Aorta (tissue), 5 donors: ENCODE data around the gene PDE4D. TPM values are rescaled to one million over a fixed set of nuclear protein-coding genes. Genes with fewer than 3 reads are reported as not detected.

Experiments used
- ATAC-seq: fragments of 200-7000 bp; cut with Tn5 transposase; one replicate; pipeline ENCODE4 v1.9.1; 2022; ENCODE audit warnings: moderate library complexity; ENCODE audit not compliant: low FRiP score
- DNase-seq, 2 donors: peaks; one replicate each; pipeline ENCODE4 v3.0.0-alpha.2; 2020
- H3K27ac ChIP-seq, 2 donors: one replicate each; pipeline ENCODE4 v1.5.1; 2013; ENCODE audit warnings: low read length in 2 of 2, mild to moderate bottlenecking in 2 of 2, moderate library complexity in 2 of 2, control low read depth in 1 of 2, inconsistent platforms in 1 of 2, low read depth in 1 of 2
- H3K27me3 ChIP-seq, 2 donors: one replicate each; pipeline ENCODE4 v1.6.1; 2013; ENCODE audit warnings: control low read depth in 1 of 2, low read length in 1 of 2, mild to moderate bottlenecking in 1 of 2, moderate library complexity in 1 of 2; ENCODE audit not compliant: insufficient read depth in 2 of 2, control insufficient read depth in 1 of 2
- H3K36me3 ChIP-seq, 2 donors: one replicate each; pipeline ENCODE4 v1.6.1; 2013; ENCODE audit warnings: control low read depth in 1 of 2, low read length in 1 of 2, mild to moderate bottlenecking in 1 of 2; ENCODE audit not compliant: insufficient read depth in 2 of 2, control insufficient read depth in 1 of 2
- H3K4me1 ChIP-seq, 2 donors: one replicate each; pipeline ENCODE4 v1.6.1; 2013; ENCODE audit warnings: low read length in 2 of 2, control low read depth in 1 of 2, mild to moderate bottlenecking in 1 of 2, moderate library complexity in 1 of 2; ENCODE audit not compliant: insufficient read depth in 2 of 2, control insufficient read depth in 1 of 2
- H3K4me3 ChIP-seq, 2 donors: one replicate each; pipeline ENCODE4 v1.5.1; 2013; ENCODE audit warnings: low read length in 2 of 2, control low read depth in 1 of 2, mild to moderate bottlenecking in 1 of 2
- H3K9me3 ChIP-seq: one replicate; pipeline ENCODE4 v1.6.1; 2013; ENCODE audit warnings: mild to moderate bottlenecking, low read length; ENCODE audit not compliant: control insufficient read depth
- WGBS, 2 donors: extraction: QIAGEN DNeasy Blood & Tissue Kit; methylation state at CpG; one replicate each; pipeline ENCODE4 v1.1.7; 2013; 5-methylcytosine and 5-hydroxymethylcytosine counted together
- intact Hi-C, 2 donors: fragments of 100-400 bp; cut with DNase I; formaldehyde crosslinking; loops; one replicate each; pipeline versions ENCODE4 v1.14.2 to v1.15.0; 2022
- polyA plus RNA-seq, 2 donors: library from polyadenylated mRNA; stranded (reverse); fragments of 200-250 nt; gene quantifications; one replicate each; pipeline ENCODE4 v1.2.3, GENCODE V29; 2013
- total RNA-seq, 2 donors: library from RNA; stranded (reverse); fragmentation: NEBNext Ultra II Directional; extraction: Animal tissue kit (Norgen Biotek cat#: 25700); gene quantifications; one replicate each; pipeline ENCODE4 v1.2.1, GENCODE V29; 2021
- donor health status: healthy with polysubstance abuse.
- donor health status: Bipolar disorder and iron deficiency.
- donor health status: DM: no; HTN: no; CAD: no.
- donor health status: DM: no; HTN: no; CAD: no.
- donor health status: DM: yes; HTN: yes; CAD: no.

The PDE4D gene
- total and polyA plus RNA-seq, 4 donors, result 2.4 to 112 (median 33.3) TPM

DNA sequence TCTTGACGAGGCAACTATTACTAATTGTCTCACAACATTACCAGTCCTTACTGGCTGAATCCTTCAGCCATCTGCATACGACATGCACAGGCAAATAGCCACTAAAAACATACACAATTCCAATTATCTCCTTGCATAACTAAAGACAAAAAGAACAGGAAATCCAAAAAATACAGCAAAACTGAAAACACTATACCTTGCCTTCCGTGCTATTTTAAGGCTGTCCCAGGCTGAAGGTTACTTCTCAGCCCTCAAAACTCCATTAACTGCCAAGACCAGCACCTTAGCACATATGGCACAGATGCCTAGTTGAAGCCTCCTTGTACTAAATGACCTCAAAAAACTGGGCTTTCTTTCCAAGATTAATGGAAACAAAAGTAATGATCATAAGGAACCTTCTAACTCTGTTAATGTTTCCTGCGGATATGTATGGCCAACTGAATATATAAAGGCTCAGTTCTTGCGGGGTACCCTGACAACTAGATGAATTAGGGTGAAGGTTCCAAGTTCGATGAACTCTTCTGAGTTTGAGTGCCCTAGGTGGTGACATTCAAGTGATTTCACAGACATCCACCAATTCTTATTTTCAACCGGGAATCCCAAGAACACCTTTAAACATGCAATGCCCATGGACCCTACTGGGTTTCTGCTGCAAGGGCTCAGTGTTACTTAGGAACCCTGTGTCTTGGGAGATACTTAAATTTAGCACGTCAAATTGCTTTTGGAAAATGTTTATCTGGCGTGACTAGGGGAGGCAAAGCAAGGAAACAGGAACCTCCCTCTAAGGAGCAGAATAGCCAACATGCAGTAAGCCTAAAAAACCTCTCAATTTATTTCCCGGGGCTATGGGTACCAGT, 855.4 kb downstream of the PDE4D start:
- Histone ChIP-seq H3K36me3 (no peaks in the 10 kb centered on the region), H3K9me3 (no peaks in the 10 kb centered on the region), H3K27me3 (no peaks in the 10 kb centered on the region), H3K27ac (no peak overlapping the region), H3K4me1 (peaks cover 0 to 5% of the 10 kb centered on the region in 2 donors), H3K4me3 (peak overlapping the region; percentile 1 to 65)
- WGBS, 2 donors, result 53 to 60% methylated on average over 10 of the region's 10 CpGs
- DNase-seq (no peak), ATAC-seq (no peak)
- intact Hi-C loops, result loop anchor here (10.0 kb wide), 2 partner anchors 97 to 137 kb away; no protein-coding TSS in a partner anchor

DNA sequence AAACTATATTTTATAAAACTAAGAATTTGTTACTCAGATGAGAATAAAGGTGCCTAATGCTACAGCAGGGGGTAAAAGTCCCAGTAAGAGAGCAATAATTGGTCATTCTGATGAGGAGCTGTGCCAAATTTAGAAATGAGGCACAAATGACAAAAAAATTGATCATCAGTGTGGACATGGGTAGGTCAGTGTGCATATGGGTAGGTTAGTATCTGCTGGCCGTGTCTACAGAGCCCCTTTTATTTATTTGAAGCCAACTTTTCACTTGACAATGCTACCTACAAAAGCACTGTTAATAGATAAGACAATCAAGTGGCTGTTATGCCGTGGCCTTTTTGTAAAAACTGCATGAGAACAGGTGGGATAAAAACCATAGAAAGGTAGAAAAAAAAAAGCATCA, 856.1 kb downstream of the PDE4D start:
- no peak for DNase-seq
- H3K27ac ChIP-seq, result no peak overlapping the region
- no peaks in the 10 kb centered on the region for H3K9me3 ChIP-seq
- no peak for ATAC-seq
- H3K4me3 ChIP-seq, result peak overlapping the region in 1 of 2 donors; percentile 65
- H3K4me1 ChIP-seq, result peaks cover 0 to 5% of the 10 kb centered on the region in 2 donors
- intact Hi-C loops, result loop anchor here (10.0 kb wide), 2 partner anchors 97 to 137 kb away; no protein-coding TSS in a partner anchor
- no peaks in the 10 kb centered on the region for H3K27me3 ChIP-seq
- no peaks in the 10 kb centered on the region for H3K36me3 ChIP-seq
- WGBS, 2 donors, result 91 to 93% methylated on average over 2 of the region's 2 CpGs

DNA sequence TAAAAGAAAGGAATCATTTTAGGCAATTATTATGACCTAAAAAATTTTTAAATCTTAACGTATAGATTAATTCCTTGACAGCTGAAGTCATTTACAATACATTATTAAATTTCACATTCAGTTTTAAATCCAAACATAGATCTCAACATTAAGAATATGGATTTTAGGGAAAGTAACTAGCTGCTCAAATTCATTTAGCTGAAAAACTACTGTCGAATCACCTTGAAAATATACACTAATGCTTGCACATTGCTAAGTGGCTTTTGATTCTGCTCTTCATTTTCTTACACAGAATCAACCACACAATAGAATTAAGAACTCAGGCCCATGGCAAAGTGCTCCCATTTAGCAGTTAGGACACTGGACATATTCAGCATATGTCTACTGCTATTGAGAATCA, 856.5 kb downstream of the PDE4D start:
- Histone ChIP-seq H3K4me3 (no peak overlapping the region), H3K36me3 (no peaks in the 10 kb centered on the region), H3K4me1 (peaks cover 0 to 5% of the 10 kb centered on the region in 2 donors), H3K9me3 (no peaks in the 10 kb centered on the region), H3K27ac (no peak overlapping the region), H3K27me3 (no peaks in the 10 kb centered on the region)
- intact Hi-C loops, result loop anchor here (10.0 kb wide), 2 partner anchors 98 to 138 kb away; no protein-coding TSS in a partner anchor
- WGBS, 2 donors, result 83 to 94% methylated on average over 2 of the region's 2 CpGs
- no peak for ATAC-seq
- DNase-seq, result no peak

DNA sequence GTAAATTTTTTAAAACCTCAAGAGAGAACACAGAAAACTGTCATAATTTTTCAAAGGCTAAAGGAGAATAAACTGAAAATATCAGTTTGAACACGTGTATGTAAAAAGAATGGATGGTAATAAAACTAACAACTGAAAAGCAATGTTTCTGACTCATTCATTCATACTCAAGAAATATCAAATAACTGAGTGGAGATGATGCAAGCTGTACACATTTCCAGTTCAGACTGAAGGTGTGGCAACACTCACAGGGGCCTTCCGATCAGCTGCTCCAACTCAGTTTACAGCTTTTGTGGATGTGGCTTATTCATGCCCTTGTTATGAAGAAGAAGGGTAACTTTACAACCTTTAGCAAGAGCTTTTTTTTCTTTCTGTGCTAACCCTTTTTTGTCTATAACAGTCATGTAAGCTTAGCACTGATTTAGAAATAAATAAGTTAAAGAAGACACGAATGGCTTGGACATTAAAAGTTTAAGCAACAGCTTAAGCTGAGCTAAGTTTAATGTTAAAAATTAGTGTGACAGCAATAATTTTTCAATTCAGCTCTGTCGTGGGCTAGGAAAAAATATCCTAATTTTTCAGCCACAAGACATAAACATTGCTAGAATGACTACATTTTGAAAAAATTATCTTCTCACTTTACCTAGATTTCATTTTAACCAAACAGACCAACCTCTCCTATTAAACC, 857.1 kb downstream of the PDE4D start:
- Histone ChIP-seq H3K4me1 (peaks cover 0 to 5% of the 10 kb centered on the region in 2 donors), H3K36me3 (no peaks in the 10 kb centered on the region), H3K27ac (no peak overlapping the region), H3K9me3 (no peaks in the 10 kb centered on the region), H3K4me3 (no peak overlapping the region), H3K27me3 (no peaks in the 10 kb centered on the region)
- intact Hi-C loops, result loop anchor here (10.0 kb wide), 2 partner anchors 98 to 138 kb away; no protein-coding TSS in a partner anchor
- DNase-seq (peak in 1 of 2 donors; percentile 43), ATAC-seq (peak; percentile 31)
- whole genome bisulfite sequencing, 2 donors, result 73 to 75% methylated on average over 4 of the region's 4 CpGs

DNA sequence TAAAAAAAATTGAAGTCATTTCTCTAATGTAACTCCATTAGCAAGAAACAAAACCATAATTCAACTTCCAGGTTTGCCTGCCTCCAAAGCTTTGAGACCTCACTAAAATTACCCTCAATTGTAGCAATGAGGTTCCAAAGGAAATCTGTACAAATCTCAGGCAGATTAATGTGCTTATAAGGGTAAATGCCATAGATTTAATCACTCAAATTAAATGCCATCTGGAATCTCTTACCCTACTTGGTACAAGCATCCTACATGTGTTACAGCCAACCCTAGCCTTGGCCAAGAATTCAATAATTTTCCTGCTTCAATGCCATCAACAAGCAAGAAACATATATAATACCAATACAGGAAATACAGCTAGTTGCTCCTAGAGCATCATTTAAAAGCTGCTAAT, 857.8 kb downstream of the PDE4D start:
- no peak for ATAC-seq
- H3K27me3 ChIP-seq, result no peaks in the 10 kb centered on the region
- H3K27ac ChIP-seq, result no peak overlapping the region
- DNase-seq, result no peak
- intact Hi-C loops, result loop anchor here (10.0 kb wide), 2 partner anchors 99 to 139 kb away; no protein-coding TSS in a partner anchor
- H3K4me3 ChIP-seq, result no peak overlapping the region
- H3K36me3 ChIP-seq, result no peaks in the 10 kb centered on the region
- H3K4me1 ChIP-seq, result peaks cover 0 to 5% of the 10 kb centered on the region in 2 donors
- H3K9me3 ChIP-seq, result no peaks in the 10 kb centered on the region

DNA sequence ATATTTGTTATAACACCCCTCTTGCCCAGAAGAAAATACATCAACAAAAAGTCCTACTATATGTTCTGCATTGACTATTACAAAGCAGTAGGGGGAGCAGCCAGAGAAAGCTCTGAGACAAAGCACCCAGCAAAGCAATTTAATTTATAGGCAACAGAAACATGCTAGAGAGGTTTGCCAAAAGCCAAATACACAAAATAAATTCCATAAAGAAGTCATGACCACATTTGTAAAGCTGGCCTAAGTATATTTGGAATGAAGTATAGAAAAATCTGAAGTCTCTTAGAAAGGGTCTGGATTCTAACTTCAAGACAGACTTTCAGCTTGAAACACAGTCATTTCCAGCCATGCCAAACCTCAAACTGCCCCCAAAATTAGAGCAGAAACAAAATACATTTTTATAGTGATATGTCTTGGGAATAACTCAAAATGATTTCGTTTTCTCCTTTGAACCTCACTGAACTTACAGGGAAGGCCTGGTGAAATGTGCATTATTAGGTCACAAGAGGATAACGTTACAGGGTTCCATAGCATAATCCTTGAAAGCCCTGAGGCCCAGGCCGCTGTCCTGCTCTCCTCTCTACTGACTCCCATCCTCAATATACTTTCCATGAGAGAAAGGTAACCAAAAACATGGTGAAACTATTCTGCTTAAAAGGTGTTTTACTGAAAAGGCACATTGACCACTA, 858.9 kb downstream of the PDE4D start:
- H3K4me3 ChIP-seq, result no peak overlapping the region
- H3K27ac ChIP-seq, result no peak overlapping the region
- no peaks in the 10 kb centered on the region for H3K36me3 ChIP-seq
- H3K4me1 ChIP-seq, result peaks cover 0 to 5% of the 10 kb centered on the region in 2 donors
- DNase-seq, result no peak
- intact Hi-C loops, result loop anchor here (10.0 kb wide), 2 partner anchors 100 to 140 kb away; no protein-coding TSS in a partner anchor
- H3K27me3 ChIP-seq, result no peaks in the 10 kb centered on the region
- H3K9me3 ChIP-seq, result no peaks in the 10 kb centered on the region
- no peak for ATAC-seq
- 74 to 75% methylated on average over 3 of the region's 3 CpGs for WGBS, 2 donors

DNA sequence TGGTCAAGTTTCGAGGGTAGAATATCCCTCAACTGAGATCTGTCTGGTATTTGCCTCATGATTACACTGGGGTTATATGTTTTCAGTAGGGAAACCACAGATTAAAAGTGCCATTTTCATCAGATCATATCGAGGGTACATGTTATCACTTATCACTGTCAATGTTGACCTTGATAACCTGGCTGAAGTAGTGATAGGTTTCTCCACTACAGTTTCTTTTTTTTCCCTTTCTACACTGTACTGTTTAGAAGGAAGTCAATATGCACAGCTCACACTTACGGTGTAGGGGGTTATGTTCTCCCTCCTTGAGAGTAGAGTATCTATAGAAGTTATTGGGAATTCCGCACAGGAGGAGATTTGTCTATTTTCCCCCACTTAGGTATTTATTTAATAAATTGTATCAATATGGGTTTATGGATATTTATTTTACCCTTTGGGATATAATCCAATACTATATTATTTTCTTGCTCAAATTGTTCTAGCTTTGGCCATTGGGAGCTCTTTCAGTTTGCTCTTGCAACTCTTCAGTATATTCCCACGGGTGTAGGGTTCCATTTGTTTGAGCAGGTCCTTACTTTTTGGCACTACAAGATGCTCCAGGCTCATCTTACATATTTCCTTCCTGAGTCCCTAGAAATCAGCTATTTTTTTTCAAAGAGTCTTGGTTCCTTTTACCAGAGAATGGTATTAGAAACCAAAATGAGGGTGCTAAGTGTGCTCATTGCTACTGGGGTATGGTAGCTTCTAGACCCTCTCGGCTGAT, 866.2 kb downstream of the PDE4D start:
- ATAC-seq, result no peak
- no peaks in the 10 kb centered on the region for H3K27me3 ChIP-seq
- H3K4me3 ChIP-seq, result no peak overlapping the region
- no peaks in the 10 kb centered on the region for H3K9me3 ChIP-seq
- H3K4me1 ChIP-seq, result peaks cover 3% of the 10 kb centered on the region in 2 donors
- DNase-seq, result no peak
- intact Hi-C loops, result no loop called here
- 96% methylated on average over 6 of the region's 6 CpGs for WGBS, 2 donors
- H3K36me3 ChIP-seq, result no peaks in the 10 kb centered on the region
- H3K27ac ChIP-seq, result no peak overlapping the region

DNA sequence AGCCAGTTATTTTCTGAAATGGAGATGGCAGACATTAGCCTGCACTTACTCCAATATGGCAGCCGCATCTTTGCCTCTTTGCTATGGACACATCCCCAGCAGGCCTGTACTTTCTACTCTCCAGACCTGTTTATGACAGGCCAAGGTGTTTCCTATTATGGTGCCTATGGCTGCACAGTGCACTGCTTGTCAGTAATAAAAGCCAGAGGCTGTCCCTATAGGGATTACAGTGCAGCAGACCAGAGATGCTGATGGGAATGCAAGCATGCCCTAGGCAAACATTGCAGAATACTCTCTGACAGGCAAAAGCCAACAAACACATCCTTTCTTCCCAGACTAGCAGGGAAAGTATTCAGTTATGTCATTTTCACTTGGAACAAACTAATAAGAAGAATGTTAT, 867.8 kb downstream of the PDE4D start:
- ATAC-seq, result no peak
- peaks cover 3% of the 10 kb centered on the region in 2 donors for H3K4me1 ChIP-seq
- WGBS, 2 donors, result 90 to 100% methylated on average over 1 of the region's 1 CpG
- H3K36me3 ChIP-seq, result no peaks in the 10 kb centered on the region
- no peak for DNase-seq
- H3K27me3 ChIP-seq, result no peaks in the 10 kb centered on the region
- intact Hi-C loops, result no loop called here
- no peaks in the 10 kb centered on the region for H3K9me3 ChIP-seq
- H3K4me3 ChIP-seq, result no peak overlapping the region
- peak overlapping the region in 1 of 2 donors; percentile 36 for H3K27ac ChIP-seq
